Activated T-cell treated with anti-CD3 and anti-CD28 coated beads for 1 hour (primary cell): ENCODE results near the gene ITGA1.

Experiments
- DNase-seq: peaks from one replicate; pipeline ENCODE4 v3.0.0-alpha.2; 2020; ENCODE audit warnings: low read depth

The ITGA1 gene

GRCh38 chr5:52897238-52897614 is 109.5 kb downstream of the ITGA1 start:
- no peak for DNase-seq

- no peak for DNase-seq
Measured at GRCh38 chr5:52898961-52899680, 111.4 kb downstream of the ITGA1 start.

GRCh38 chr5:52903142-52903541 is 115.4 kb downstream of the ITGA1 start:
- DNase-seq = no peak

GRCh38 chr5:52906343-52906742 is 118.6 kb downstream of the ITGA1 start:
- no peak for DNase-seq

- DNase-seq = no peak
Measured at GRCh38 chr5:52906845-52907244, 119.1 kb downstream of the ITGA1 start.

- no peak for DNase-seq
Measured at GRCh38 chr5:52909192-52909591, 121.5 kb downstream of the ITGA1 start.

- no peak for DNase-seq
Measured at GRCh38 chr5:52910071-52910470, 122.4 kb downstream of the ITGA1 start.

- peak; percentile 25 for DNase-seq
Measured at GRCh38 chr5:52915176-52915875, 127.6 kb downstream of the ITGA1 start.

- DNase-seq = no peak
Measured at GRCh38 chr5:52920929-52921328, 133.2 kb downstream of the ITGA1 start.

GRCh38 chr5:52922384-52922783 is 134.7 kb downstream of the ITGA1 start:
- no peak for DNase-seq

GRCh38 chr5:52924456-52924855 is 136.7 kb downstream of the ITGA1 start:
- DNase-seq = no peak

GRCh38 chr5:52925001-52925400 is 137.3 kb downstream of the ITGA1 start:
- DNase-seq = no peak

- no peak for DNase-seq
Measured at GRCh38 chr5:52928689-52929088, 141.0 kb downstream of the ITGA1 start.

GRCh38 chr5:52938226-52938625 is 150.5 kb downstream of the ITGA1 start:
- no peak for DNase-seq

GRCh38 chr5:52943285-52943684 is 155.6 kb downstream of the ITGA1 start:
- no peak for DNase-seq

GRCh38 chr5:52943808-52944207 is 156.1 kb downstream of the ITGA1 start:
- no peak for DNase-seq

- no peak for DNase-seq
Measured at GRCh38 chr5:52945040-52945439, 157.3 kb downstream of the ITGA1 start.

- DNase-seq = no peak
Measured at GRCh38 chr5:52947208-52947607, 159.5 kb downstream of the ITGA1 start.

GRCh38 chr5:52947851-52948250 is 160.1 kb downstream of the ITGA1 start:
- DNase-seq = no peak

- peak; percentile 35 for DNase-seq
Measured at GRCh38 chr5:52948418-52949076, 160.8 kb downstream of the ITGA1 start.

GRCh38 chr5:52950686-52951085 is 163.0 kb downstream of the ITGA1 start:
- DNase-seq = no peak

- no peak for DNase-seq
Measured at GRCh38 chr5:52952483-52952882, 164.8 kb downstream of the ITGA1 start.

GRCh38 chr5:52956014-52956413 is 168.3 kb downstream of the ITGA1 start:
- no peak for DNase-seq
